GM19099 (cell line): ENCODE data around the gene SDF4.

ENCODE experiments used
- POLR2A ChIP-seq: IDR thresholded peaks from 3 replicates; pipeline ENCODE4 v1.6.1; 2011; ENCODE audit warnings: low read depth; ENCODE audit not compliant: insufficient read length; ENCODE audit errors: extremely low read depth

SDF4 gene

GRCh38 chr1:1204998-1205768, 26.6 kb downstream of the SDF4 start:
- no peak for TF ChIP-seq POLR2A

GRCh38 chr1:1204425-1204920, 27.3 kb downstream of the SDF4 start:
- TF ChIP-seq POLR2A = no peak

GRCh38 chr1:1203561-1204424, 28.0 kb downstream of the SDF4 start:
- TF ChIP-seq POLR2A = no peak

GRCh38 chr1:1202831-1203560, 28.8 kb downstream of the SDF4 start:
- TF ChIP-seq POLR2A = no peak

GRCh38 chr1:1200876-1201810, 30.7 kb downstream of the SDF4 start:
- no peak for TF ChIP-seq POLR2A

GRCh38 chr1:1199961-1200875, 31.6 kb downstream of the SDF4 start:
- TF ChIP-seq POLR2A = peak; percentile 22

GRCh38 chr1:1199141-1199960, 32.5 kb downstream of the SDF4 start:
- no peak for TF ChIP-seq POLR2A

GRCh38 chr1:1198423-1199140, 33.2 kb downstream of the SDF4 start:
- no peak for TF ChIP-seq POLR2A

GRCh38 chr1:1197551-1198422, 34.0 kb downstream of the SDF4 start:
- TF ChIP-seq POLR2A = no peak

GRCh38 chr1:1197188-1197500, 34.7 kb downstream of the SDF4 start:
- TF ChIP-seq POLR2A = no peak

GRCh38 chr1:1196431-1197187, 35.2 kb downstream of the SDF4 start:
- TF ChIP-seq POLR2A = no peak

GRCh38 chr1:1194723-1195122, 37.1 kb downstream of the SDF4 start:
- no peak for TF ChIP-seq POLR2A
